Gastroesophageal sphincter (tissue), 4 donors: ENCODE data around the gene HTR1E. TPM values are rescaled to one million over a fixed set of nuclear protein-coding genes. Genes with fewer than 3 reads are reported as not detected.
"Not testable (repeated sequence)": the region's sequence is repeated elsewhere in the genome, so short reads cannot be mapped to it uniquely, and the experiment has no call there.

Experiments
- ATAC-seq: fragments of 150-250 bp; one replicate; pipeline ENCODE4 v1.9.1; 2016; ENCODE audit warnings: mild to moderate bottlenecking, moderate library complexity
- H3K27ac ChIP-seq, 4 donors: fragments of 200-600 bp; sonication (generic) in 3 of 4; 1 replicate in 3 of 4; 2 replicates in 1 of 4; pipeline ENCODE4 v1.5.1; 2016 to 2019
- H3K27me3 ChIP-seq: fragments of 200-600 bp; sonication (generic); one replicate; pipeline ENCODE4 v1.5.1; 2019
- H3K36me3 ChIP-seq, 2 donors: fragments of 200-600 bp; sonication (generic); one replicate each; pipeline ENCODE4 v1.5.1; 2019; ENCODE audit warnings: control low read depth in 1 of 2
- H3K4me1 ChIP-seq, 3 donors: fragments of 200-600 bp; sonication (generic); 1 replicate in 2 of 3; 2 replicates in 1 of 3; pipeline ENCODE4 v1.5.1; 2016 to 2019; ENCODE audit warnings: control low read depth in 2 of 3
- H3K4me3 ChIP-seq, 2 donors: fragments of 200-600 bp; sonication (generic); one replicate each; pipeline ENCODE4 v1.5.1; 2019; ENCODE audit warnings: mild to moderate bottlenecking in 1 of 2, moderate library complexity in 1 of 2
- H3K9me3 ChIP-seq, 3 donors: fragments of 200-600 bp; sonication (generic); one replicate each; pipeline ENCODE4 v1.5.1; 2017 to 2019; ENCODE audit warnings: control low read depth in 2 of 3
- EP300 ChIP-seq: sonication (generic); formaldehyde crosslinking; IDR thresholded peaks from one replicate; pipeline ENCODE4 v1.6.1; 2017; ENCODE audit warnings: antibody characterized with exemption, mild to moderate bottlenecking
- POLR2A ChIP-seq, 2 donors: fragments of 450-650 bp; IDR thresholded peaks; one replicate each; pipeline ENCODE4 v1.6.1; 2017; ENCODE audit warnings: antibody characterized with exemption in 2 of 2, mild to moderate bottlenecking in 2 of 2, moderate library complexity in 1 of 2
- POLR2AphosphoS5 ChIP-seq: sonication (generic); formaldehyde crosslinking; IDR thresholded peaks from one replicate; pipeline ENCODE4 v1.6.1; 2017; ENCODE audit warnings: antibody characterized with exemption
- WGBS, 2 donors: methylation state at CpG; one replicate each; pipeline ENCODE4 v1.1.5; 2018; ENCODE audit warnings: low coverage in 1 of 2; 5-methylcytosine and 5-hydroxymethylcytosine counted together
- total RNA-seq, 4 donors: library from RNA; depleted of rRNA; stranded (reverse); fragments of >200 nt; gene quantifications; one replicate each; pipeline ENCODE4 v1.1.0, GENCODE V29; 2016
- TF ChIP-seq, protein P1 (sequence below), 4 experiments: fragments of 200-600 bp in 2 of 4; fragments of 450-650 bp in 2 of 4; sonication (generic) in 1 of 4; IDR thresholded peaks; one replicate each; pipeline ENCODE4 v1.5.1; 2017 to 2019; ENCODE audit warnings: antibody characterized with exemption in 4 of 4, mild to moderate bottlenecking in 2 of 4, moderate library complexity in 2 of 4

The HTR1E gene
- total RNA-seq, 4 donors from 2014 or later, result 0.17 to 0.93 (median 0.81) TPM; not detected in 1

DNA sequence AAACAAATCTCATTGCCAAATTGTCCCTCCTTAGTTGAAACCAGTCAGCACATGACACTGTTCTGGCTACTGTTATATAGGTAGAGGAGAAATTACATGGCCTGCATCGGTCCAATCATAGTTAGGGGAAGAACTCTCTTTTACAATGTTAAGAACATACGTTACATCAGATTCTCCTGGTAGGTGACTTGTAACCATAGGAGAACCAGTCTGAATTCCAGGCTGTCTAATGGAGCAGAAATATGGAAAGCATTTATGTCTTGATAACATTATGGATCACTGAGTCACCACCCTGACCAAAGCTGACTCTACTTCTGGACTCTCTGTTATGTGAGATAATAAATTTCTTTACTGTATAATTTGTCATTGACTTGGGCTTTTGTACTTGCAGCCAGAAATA is 40.9 kb downstream of the HTR1E start:
- TF ChIP-seq POLR2AphosphoS5, result no peak
- no peak for TF ChIP-seq EP300
- TF ChIP-seq, protein P1, sequence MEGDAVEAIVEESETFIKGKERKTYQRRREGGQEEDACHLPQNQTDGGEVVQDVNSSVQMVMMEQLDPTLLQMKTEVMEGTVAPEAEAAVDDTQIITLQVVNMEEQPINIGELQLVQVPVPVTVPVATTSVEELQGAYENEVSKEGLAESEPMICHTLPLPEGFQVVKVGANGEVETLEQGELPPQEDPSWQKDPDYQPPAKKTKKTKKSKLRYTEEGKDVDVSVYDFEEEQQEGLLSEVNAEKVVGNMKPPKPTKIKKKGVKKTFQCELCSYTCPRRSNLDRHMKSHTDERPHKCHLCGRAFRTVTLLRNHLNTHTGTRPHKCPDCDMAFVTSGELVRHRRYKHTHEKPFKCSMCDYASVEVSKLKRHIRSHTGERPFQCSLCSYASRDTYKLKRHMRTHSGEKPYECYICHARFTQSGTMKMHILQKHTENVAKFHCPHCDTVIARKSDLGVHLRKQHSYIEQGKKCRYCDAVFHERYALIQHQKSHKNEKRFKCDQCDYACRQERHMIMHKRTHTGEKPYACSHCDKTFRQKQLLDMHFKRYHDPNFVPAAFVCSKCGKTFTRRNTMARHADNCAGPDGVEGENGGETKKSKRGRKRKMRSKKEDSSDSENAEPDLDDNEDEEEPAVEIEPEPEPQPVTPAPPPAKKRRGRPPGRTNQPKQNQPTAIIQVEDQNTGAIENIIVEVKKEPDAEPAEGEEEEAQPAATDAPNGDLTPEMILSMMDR (IDR thresholded peaks at IDR 0.05), result no peak
- no peak for TF ChIP-seq POLR2A (IDR thresholded peaks at IDR 0.05)
- no peaks in the 10 kb centered on the region for H3K27me3 ChIP-seq
- H3K9me3 ChIP-seq, result no peaks in the 10 kb centered on the region
- H3K27ac ChIP-seq, result no peak overlapping the region
- 73 to 89% methylated on average over 2 of the region's 2 CpGs for WGBS, 2 donors
- no peaks in the 10 kb centered on the region for H3K36me3 ChIP-seq
- no peak for ATAC-seq
- no peaks in the 10 kb centered on the region for H3K4me1 ChIP-seq
- H3K4me3 ChIP-seq, result no peak overlapping the region

DNA sequence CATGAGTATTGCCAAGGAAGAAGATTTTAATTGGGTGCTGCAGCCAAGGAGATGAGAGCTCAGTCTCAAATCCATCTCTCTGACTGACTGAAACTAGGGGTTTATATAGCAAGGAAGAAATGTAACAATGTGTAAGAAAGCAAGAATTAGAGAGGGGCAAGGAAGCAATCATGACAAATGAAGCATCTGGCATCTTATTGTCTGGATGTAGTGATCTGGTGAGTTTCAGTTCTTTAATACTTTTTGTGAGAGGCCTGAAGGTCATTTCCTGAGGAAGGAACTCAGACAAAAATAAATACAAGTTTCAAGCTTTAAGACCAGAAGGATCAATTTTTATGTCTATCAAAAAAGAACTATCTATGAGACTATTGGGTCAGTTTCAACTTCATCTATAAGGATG is 64.2 kb downstream of the HTR1E start:
- H3K36me3 ChIP-seq, result no peaks in the 10 kb centered on the region
- ATAC-seq, result no peak
- H3K9me3 ChIP-seq, result peaks cover 0 to 7% (median 0%) of the 10 kb centered on the region in 3 donors
- no peak overlapping the region for H3K27ac ChIP-seq
- TF ChIP-seq, protein P1 (IDR thresholded peaks at IDR 0.05), result no peak
- no peak overlapping the region for H3K4me3 ChIP-seq
- H3K4me1 ChIP-seq, result no peaks in the 10 kb centered on the region
- no peaks in the 10 kb centered on the region for H3K27me3 ChIP-seq

DNA sequence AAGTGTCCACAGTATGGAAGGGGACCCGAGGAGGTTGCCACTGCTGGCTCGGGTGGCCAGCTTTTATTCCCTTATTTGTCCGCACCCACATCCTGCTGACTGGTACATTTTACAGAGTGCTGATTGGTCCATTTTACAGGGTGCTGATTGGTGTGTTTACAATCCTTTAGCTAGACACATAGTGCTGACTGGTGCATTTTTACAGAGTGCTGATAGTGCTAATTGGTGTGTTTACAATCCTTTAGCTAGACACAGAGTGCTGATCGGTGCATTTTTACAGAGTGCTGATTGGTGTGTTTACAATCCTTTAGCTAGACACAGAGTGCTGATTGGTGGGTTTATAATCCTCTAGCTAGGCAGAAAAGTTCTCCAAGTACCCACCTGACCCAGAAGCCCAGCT is 65.1 kb downstream of the HTR1E start:
- H3K36me3 ChIP-seq, ATAC-seq, H3K9me3 ChIP-seq, H3K27me3 ChIP-seq, H3K27ac ChIP-seq, H3K4me1 ChIP-seq, H3K4me3 ChIP-seq: not testable (repeated sequence)
- 78 to 80% methylated on average over 3 to 4 of the region's 4 CpGs for WGBS, 2 donors

DNA sequence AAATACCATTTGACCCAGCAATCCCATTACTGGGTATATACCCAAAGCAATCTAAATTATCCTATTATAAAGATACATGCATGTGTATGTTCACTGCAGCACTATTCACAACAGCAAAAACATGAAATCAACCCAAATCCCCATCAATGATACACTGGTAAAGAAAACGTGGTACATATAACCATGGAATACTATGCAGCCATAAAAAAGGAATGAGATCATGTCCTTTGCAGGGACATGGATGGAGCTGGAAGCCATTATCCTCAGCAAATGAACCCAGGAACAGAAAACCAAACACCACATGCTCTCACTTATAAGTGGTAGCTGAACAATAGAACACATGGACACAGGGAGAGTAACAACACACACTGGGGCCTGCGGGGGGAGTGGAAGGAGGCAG is 69.2 kb downstream of the HTR1E start:
- H3K9me3 ChIP-seq, H3K27ac ChIP-seq, H3K4me1 ChIP-seq, H3K36me3 ChIP-seq, ATAC-seq, H3K4me3 ChIP-seq, H3K27me3 ChIP-seq: not testable (repeated sequence)
- 88 to 91% methylated on average over 1 to 2 of the region's 2 CpGs for WGBS, 2 donors

DNA sequence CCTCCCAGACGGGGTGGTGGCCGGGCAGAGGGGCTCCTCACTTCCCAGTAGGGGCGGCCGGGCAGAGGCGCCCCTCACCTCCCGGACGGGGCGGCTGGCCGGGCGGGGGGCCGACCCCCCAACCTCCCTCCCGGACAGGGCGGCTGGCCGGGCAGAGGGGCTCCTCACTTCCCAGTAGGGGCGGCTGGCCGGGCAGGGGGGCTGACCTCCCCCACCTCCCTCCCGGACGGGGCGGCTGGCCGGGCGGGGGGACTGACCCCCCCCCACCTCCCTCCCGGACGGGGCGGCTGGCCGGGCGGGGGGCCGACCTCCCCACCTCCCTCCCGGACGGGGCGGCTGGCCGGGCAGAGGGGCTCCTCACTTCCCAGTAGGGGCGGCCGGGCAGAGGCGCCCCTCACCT is 72.3 kb downstream of the HTR1E start:
- H3K9me3 ChIP-seq, H3K36me3 ChIP-seq, ATAC-seq, H3K4me3 ChIP-seq, H3K27me3 ChIP-seq, H3K4me1 ChIP-seq, H3K27ac ChIP-seq: not testable (repeated sequence)
- WGBS, 2 donors, result no CpG with 5 or more reads among the region's 34 CpGs

DNA sequence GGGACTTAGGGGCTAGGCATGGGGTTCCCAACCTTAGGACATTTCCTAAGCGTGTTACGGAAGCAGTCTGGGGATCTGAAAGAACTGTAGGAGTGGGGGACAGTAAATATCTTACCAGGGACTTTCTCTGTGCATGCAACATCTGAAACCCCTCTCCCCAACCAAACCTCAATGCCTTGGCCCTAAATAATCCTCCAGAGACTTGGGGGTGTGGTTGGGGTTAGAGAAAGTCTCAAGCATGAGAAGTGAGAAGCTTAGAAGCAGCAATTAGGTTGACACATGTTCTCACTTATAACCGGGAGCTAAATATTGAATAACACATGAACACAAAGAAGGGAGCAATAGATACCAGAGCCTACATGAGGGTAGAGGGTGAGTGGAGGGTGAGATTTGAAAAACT is 74.7 kb downstream of the HTR1E start:
- Histone ChIP-seq H3K4me1 (no peaks in the 10 kb centered on the region), H3K9me3 (no peaks in the 10 kb centered on the region), H3K27me3 (no peaks in the 10 kb centered on the region), H3K27ac (no peak overlapping the region), H3K4me3 (no peak overlapping the region), H3K36me3 (no peaks in the 10 kb centered on the region)
- TF ChIP-seq POLR2A (IDR thresholded peaks at IDR 0.05) (no peak), POLR2AphosphoS5 (no peak), EP300 (no peak)
- TF ChIP-seq, protein P1 (IDR thresholded peaks at IDR 0.05), result no peak
- no peak for ATAC-seq
- WGBS, 2 donors, result 82 to 92% methylated on average over 2 to 3 of the region's 3 CpGs

DNA sequence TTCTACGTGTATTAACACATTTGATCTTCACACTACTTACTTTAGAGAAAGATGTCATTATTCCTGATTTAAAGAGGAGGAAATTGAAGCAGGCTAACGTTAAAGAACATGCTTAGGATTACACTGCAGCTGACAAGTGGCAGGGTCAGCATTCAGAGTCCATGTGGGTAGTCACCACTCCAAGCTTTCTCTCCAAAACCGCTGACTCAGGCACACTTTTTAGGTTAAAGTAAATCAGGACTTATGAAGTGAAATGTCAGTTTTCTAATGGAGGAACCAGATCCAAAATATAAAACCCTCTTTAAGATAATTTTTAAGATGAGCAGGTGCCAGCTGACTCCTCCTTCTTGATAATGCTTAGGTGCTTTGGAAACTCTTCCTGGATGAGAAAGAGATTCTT is 75.4 kb downstream of the HTR1E start:
- Histone ChIP-seq H3K4me3 (no peak overlapping the region), H3K4me1 (no peaks in the 10 kb centered on the region), H3K27ac (no peak overlapping the region), H3K36me3 (no peaks in the 10 kb centered on the region), H3K27me3 (no peaks in the 10 kb centered on the region), H3K9me3 (no peaks in the 10 kb centered on the region)
- ATAC-seq, result no peak
- WGBS, 2 donors, result 56 to 80% methylated on average over 2 to 3 of the region's 3 CpGs
- TF ChIP-seq POLR2A (IDR thresholded peaks at IDR 0.05) (no peak), POLR2AphosphoS5 (no peak), EP300 (no peak)
- TF ChIP-seq, protein P1 (IDR thresholded peaks at IDR 0.05), result no peak
